Activated T-cell treated with anti-CD3 and anti-CD28 coated beads, Interleukin-2, amount 50 U/mL, for 4 hours (primary cell): ENCODE results near the gene CHAF1A. TPM values are rescaled to one million over a fixed set of nuclear protein-coding genes. Genes with fewer than 3 reads are reported as not detected.
A peak's percentile ranks its signal among the peaks of the same experiment; 100 is the strongest.

Experiments
- ATAC-seq, 2 donors: fragments of 200-7000 bp; cut with Tn5 transposase; one replicate each; pipeline ENCODE4 v1.10.0; 2021
- DNase-seq: peaks from one replicate; pipeline ENCODE4 v3.0.0-alpha.2; 2020
- H3K27me3 Mint-ChIP-seq: one replicate; pipeline ENCODE4 v1.8.0; 2021; ENCODE audit warnings: low read depth, mixed read lengths
- H3K36me3 Mint-ChIP-seq: one replicate; pipeline ENCODE4 v1.8.0; 2022; ENCODE audit warnings: mixed read lengths; ENCODE audit not compliant: insufficient read depth
- H3K4me1 Mint-ChIP-seq: one replicate; pipeline ENCODE4 v1.8.0; 2021; ENCODE audit warnings: low read depth, mixed read lengths
- H3K4me3 Mint-ChIP-seq: one replicate; pipeline ENCODE4 v1.8.0; 2021; ENCODE audit warnings: mild to moderate bottlenecking, moderate library complexity, mixed read lengths
- H3K9me3 Mint-ChIP-seq: one replicate; pipeline ENCODE4 v1.8.0; 2021; ENCODE audit warnings: mixed read lengths
- total RNA-seq, 3 donors: library from RNA; stranded (reverse); gene quantifications; one replicate each; pipeline ENCODE4 v1.2.1, GENCODE V29; 2021

CHAF1A gene
- total RNA-seq, 3 donors from 2014 or later: 59.1 to 81.0 (median 64.3) TPM

DNA sequence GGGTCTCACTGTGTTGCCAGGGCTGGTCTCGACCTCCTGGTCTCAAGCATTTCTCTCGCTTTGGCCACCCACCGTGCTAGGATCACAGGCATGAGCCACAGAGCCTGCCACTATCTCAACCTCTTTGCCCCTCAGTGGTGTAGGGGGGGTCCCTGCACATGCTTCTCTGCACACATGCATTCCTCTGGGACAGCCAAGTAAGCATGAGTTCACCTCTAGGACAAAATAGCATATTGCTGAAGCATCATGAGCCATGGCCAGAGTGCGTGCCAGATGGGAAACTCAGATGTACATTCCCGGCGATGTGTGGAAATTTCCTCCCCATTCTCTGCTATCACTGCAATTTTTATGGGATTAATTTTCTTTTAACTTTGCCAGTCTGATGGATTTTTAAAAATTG is 23.1 kb downstream of the CHAF1A start:
- H3K4me3 Mint-ChIP-seq: no peak overlapping the region
- DNase-seq (no peak), ATAC-seq (no peak)
- no peaks in the 10 kb centered on the region for H3K27me3 Mint-ChIP-seq
- H3K4me1 Mint-ChIP-seq: no peaks in the 10 kb centered on the region
- H3K36me3 Mint-ChIP-seq: peaks cover 31% of the 10 kb centered on the region
- no peaks in the 10 kb centered on the region for H3K9me3 Mint-ChIP-seq

DNA sequence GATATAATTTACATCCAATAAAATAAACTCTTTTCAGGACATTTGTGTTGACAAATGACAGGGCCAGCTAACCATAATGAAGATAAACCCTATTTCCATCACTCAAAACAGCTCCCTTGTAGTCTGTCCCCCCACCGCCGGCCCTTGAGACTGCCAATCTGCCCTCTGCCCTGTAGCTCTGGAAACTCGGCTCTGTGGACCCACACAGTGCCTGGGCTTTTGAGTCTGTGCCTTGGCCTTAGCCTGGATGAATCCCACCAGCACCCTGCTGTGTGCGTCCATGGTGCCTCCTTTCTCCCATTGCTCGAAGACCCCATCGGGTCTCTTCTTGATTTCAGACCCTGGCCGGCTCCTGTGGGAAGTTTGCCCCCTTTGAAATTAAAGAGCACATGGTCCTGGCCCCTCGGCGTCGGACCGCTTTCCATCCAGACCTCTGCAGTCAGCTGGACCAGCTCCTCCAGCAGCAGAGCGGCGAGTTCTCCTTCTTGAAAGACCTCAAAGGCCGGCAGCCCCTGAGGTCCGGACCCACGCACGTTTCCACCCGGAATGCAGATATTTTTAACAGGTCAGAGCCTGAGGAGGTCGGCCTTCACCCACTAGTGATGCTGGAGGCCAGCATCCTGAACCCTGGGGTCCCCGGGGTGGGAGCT is 26.0 kb downstream of the CHAF1A start:
- H3K4me1 Mint-ChIP-seq: no peaks in the 10 kb centered on the region
- no peaks in the 10 kb centered on the region for H3K27me3 Mint-ChIP-seq
- ATAC-seq (no peak), DNase-seq (no peak)
- H3K9me3 Mint-ChIP-seq: no peaks in the 10 kb centered on the region
- H3K4me3 Mint-ChIP-seq: no peak overlapping the region
- peaks cover 33% of the 10 kb centered on the region for H3K36me3 Mint-ChIP-seq

DNA sequence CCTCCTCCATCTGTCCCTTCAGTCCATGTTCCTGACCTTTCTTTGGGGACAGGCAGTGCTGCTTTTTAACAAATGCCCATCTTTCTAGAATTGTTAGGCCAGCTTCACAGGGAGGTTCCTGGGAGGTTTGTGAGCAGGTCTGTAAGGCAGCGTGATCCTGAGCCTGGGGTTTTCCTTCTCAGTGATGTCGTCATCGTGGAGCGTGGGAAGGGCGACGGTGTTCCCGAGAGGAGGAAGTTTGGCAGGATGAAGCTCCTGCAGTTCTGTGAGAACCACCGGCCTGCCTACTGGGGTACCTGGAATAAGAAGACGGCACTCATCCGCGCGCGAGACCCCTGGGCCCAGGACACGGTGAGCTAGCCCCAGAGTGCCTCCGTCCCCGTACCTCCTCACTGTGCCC is 26.8 kb downstream of the CHAF1A start:
- Mint-ChIP-seq H3K36me3 (peaks cover 29% of the 10 kb centered on the region), H3K27me3 (no peaks in the 10 kb centered on the region), H3K4me3 (no peak overlapping the region), H3K4me1 (no peaks in the 10 kb centered on the region), H3K9me3 (no peaks in the 10 kb centered on the region)
- DNase-seq (no peak), ATAC-seq (no peak)

DNA sequence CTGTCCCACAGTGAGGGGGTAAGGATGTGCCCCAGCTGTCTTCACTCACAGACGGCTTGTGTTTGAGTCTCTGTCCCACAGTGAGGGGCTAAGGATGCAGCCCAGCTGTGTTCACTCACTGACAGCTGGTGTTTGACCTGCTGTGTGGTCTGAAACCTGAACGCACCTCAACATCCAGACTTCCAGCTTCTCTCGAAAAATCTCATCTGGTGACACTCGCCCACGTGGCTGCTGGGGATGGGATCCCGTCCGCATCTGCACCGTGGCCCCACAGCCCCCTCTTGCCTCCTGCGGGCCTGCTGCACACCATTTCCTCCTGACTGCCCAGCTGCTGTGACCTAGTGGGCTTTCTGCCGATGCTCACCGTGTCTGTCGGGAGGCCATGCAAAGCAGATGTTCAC is 27.3 kb downstream of the CHAF1A start:
- DNase-seq (no peak), ATAC-seq (no peak)
- H3K4me1 Mint-ChIP-seq: no peaks in the 10 kb centered on the region
- no peaks in the 10 kb centered on the region for H3K27me3 Mint-ChIP-seq
- H3K4me3 Mint-ChIP-seq: no peak overlapping the region
- H3K9me3 Mint-ChIP-seq: no peaks in the 10 kb centered on the region
- H3K36me3 Mint-ChIP-seq: peaks cover 33% of the 10 kb centered on the region

DNA sequence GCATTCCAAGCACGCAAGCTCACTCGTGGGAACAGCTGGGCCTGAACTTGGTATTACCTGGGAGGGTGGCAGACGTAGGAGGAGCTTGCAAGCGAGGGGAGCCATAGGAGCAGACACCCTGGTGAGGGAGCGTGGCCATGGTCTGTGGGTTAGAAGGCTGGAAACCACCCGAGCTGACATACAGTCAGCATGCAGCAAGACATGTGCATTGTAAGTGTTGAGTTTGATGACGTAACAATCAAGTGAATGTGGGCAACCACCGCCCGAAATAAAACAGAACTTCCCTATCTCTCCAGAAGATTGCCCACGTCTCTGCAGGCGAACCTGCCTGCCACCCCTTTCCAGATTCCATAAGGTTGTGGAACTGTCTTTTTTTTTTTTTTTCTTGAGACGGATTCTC is 28.3 kb downstream of the CHAF1A start:
- DNase-seq: no peak
- ATAC-seq: no peak

DNA sequence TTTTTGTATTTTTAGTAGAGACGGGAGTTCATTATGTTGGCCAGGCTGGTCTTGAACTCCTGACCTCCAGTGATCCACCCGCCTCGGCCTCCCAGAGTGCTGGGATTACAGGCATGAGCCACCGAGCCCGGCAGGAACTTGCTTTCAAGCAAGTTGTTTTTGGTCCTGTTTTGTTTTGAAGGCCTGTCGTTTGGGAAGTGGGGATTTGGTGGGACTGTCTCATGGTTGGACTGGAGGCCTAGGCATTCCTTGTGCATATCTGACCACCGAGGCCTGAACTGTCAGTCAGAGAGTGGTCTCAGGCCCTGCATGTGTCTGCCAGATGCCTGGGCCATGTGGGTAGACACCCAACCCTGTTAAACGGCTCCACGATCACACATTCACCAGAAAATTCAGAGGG is 28.9 kb downstream of the CHAF1A start:
- no peak for ATAC-seq
- no peaks in the 10 kb centered on the region for H3K27me3 Mint-ChIP-seq
- no peak for DNase-seq
- no peaks in the 10 kb centered on the region for H3K9me3 Mint-ChIP-seq
- no peak overlapping the region for H3K4me3 Mint-ChIP-seq
- H3K4me1 Mint-ChIP-seq: no peaks in the 10 kb centered on the region
- peaks cover 31% of the 10 kb centered on the region for H3K36me3 Mint-ChIP-seq

More for the DNA sequence above, 28.3 kb downstream of the CHAF1A start:
- no peaks in the 10 kb centered on the region for H3K27me3 Mint-ChIP-seq
- no peak overlapping the region for H3K4me3 Mint-ChIP-seq
- peaks cover 33% of the 10 kb centered on the region for H3K36me3 Mint-ChIP-seq
- H3K4me1 Mint-ChIP-seq: no peaks in the 10 kb centered on the region
- no peaks in the 10 kb centered on the region for H3K9me3 Mint-ChIP-seq

DNA sequence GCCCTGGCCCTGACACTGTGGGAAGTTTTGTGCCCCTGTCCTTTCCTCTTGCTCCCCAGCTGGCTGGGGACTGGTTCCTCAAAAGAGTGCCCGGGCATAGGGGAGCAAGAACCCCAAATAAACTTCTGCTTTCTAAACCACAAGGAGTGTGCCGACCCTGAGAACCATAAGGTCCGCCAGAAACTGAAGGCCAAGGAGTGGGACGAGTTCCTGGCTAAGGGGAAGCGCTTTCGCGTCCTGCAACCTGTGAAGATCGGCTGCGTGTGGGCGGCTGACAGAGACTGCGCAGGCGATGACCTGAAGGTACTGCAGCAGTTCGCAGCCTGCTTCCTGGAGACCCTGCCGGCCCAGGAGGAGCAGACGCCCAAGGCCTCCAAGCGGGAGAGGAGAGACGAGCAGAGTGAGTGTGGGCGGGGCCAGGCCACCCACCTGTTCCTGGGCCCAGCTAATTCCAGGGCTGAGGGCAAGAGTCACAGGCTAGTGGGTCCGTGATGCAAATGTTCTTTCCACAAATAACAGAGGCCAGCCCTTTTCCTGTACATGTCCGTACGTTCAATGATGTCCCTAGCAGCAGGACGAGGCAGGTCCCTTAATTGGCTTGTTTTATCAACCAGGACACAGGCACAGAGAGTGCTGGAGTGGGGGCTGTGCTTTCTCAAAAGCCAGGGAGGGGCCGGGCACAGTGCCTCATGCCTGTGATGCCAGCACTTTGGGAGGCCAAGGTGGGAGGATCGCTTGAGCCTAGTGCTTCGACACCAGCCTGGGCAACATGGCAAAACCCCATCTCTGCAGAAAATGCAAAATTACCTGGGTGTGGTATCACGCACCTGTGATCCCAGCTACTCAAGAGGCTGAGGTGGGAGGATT is 29.6 kb downstream of the CHAF1A start:
- ATAC-seq: no peak

DNA sequence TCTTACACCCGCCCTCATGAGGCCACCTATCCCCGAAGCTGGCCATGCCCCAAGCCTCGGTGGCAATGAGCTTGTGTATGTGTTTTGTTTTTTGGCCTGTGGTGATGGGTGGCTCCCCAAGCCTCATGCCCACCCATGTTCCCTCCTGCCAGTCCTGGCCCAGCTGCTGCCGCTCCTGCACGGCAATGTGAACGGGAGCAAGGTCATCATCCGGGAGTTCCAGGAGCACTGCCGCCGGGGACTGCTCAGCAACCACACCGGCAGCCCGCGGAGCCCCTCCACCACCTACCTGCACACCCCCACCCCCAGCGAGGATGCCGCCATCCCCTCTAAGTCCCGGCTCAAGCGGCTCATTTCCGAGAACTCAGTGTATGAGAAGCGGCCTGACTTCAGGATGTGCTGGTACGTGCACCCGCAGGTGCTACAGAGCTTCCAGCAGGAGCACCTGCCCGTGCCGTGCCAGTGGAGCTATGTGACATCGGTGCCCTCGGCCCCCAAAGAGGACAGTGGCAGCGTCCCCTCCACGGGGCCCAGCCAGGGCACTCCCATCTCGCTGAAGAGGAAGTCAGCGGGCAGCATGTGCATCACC is 30.6 kb downstream of the CHAF1A start:
- Mint-ChIP-seq H3K36me3 (peaks cover 31% of the 10 kb centered on the region), H3K9me3 (no peaks in the 10 kb centered on the region), H3K4me3 (no peak overlapping the region), H3K4me1 (no peaks in the 10 kb centered on the region), H3K27me3 (no peaks in the 10 kb centered on the region)
- ATAC-seq (no peak), DNase-seq (no peak)

More for the DNA sequence above, 29.6 kb downstream of the CHAF1A start:
- no peaks in the 10 kb centered on the region for H3K4me1 Mint-ChIP-seq
- H3K9me3 Mint-ChIP-seq: no peaks in the 10 kb centered on the region
- no peaks in the 10 kb centered on the region for H3K27me3 Mint-ChIP-seq
- DNase-seq: no peak
- peaks cover 31% of the 10 kb centered on the region for H3K36me3 Mint-ChIP-seq
- no peak overlapping the region for H3K4me3 Mint-ChIP-seq

DNA sequence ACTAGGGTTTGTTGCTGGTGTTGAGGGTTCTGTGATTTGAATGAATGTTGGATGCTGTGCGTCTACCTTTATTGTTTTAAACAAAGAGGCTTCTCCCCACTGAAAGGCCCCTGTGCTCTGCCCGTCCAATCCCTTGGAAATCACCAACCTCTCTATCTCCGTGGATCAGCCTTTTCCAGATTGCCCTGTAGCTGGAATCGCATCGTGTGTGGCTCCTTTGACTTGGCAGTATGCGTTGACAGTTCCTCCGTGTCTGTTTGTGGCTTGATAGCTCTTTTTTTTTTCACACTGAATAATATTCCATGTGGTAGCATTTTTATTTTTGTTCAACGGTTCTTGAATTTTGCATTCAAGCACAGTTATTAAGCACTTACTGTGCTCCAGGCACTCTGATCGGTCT is 32.0 kb downstream of the CHAF1A start:
- H3K27me3 Mint-ChIP-seq: no peaks in the 10 kb centered on the region
- DNase-seq (no peak), ATAC-seq (no peak)
- H3K9me3 Mint-ChIP-seq: no peaks in the 10 kb centered on the region
- no peak overlapping the region for H3K4me3 Mint-ChIP-seq
- H3K36me3 Mint-ChIP-seq: peaks cover 21% of the 10 kb centered on the region
- H3K4me1 Mint-ChIP-seq: peaks cover 2% of the 10 kb centered on the region

DNA sequence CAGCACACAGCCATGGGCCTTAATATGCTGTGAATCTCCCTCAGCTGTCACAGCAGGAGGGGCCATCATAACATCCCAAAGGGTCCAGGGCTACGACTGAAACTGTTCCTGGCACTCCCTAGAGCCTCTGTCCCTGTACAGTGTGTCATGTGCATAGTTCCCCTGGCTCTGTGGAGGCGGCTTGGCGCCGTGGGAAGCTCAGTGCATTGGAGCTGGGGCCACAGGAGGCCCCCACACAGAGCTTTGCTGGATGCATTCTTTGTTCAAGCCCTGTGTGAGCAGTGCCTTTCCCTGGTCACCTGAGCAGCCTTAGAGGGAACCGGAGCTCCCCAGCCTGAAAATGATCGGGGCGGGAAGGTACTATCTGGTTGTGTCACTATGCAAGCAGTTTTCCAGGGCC is 33.8 kb downstream of the CHAF1A start:
- Mint-ChIP-seq H3K27me3 (no peaks in the 10 kb centered on the region), H3K4me3 (no peak overlapping the region), H3K36me3 (peaks cover 8% of the 10 kb centered on the region), H3K4me1 (peaks cover 2% of the 10 kb centered on the region), H3K9me3 (no peaks in the 10 kb centered on the region)
- DNase-seq (no peak), ATAC-seq (no peak)

DNA sequence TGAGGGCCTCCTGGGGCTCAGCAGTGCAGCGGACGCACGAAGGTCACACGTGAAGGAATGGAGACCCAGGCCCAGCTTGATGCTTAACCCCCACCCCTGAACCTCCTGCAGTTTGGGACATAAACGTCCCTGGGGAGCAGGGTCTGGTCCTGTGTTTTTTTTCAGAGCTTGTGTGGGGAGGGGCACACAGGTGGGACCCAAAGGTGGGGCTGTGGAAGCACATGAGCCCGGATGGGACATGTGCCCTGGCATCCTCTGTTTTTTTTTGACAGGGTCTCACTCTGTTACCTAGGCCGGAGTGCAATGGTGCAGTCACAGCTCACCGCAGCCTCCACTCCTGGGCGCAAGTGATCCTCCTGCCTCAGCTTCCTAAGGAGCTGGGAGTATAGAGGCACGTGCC is 34.7 kb downstream of the CHAF1A start:
- DNase-seq (no peak), ATAC-seq (no peak)
- Mint-ChIP-seq H3K36me3 (peaks cover 5% of the 10 kb centered on the region), H3K9me3 (no peaks in the 10 kb centered on the region), H3K4me1 (peaks cover 2% of the 10 kb centered on the region), H3K27me3 (no peaks in the 10 kb centered on the region), H3K4me3 (no peak overlapping the region)

DNA sequence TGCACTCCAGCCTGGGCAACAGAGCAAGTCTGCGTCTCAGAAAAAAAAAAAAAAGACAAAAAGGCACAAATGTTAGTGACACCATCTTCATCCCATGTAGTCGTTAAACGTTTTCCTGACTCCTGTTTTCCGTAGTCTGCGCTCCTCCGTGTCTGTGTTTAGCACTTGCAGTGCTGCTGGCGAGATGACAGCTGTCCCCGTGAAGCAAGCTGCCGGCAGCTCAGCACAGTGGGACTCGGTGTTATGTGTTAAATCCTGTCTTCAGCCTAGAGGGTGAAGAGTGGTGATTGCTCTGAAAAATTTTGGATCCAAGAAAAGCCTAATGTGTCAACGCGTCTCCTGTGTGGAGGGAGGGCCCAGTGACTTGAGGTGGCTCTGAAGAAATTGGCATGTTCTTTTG is 36.8 kb downstream of the CHAF1A start:
- H3K9me3 Mint-ChIP-seq: no peaks in the 10 kb centered on the region
- H3K27me3 Mint-ChIP-seq: no peaks in the 10 kb centered on the region
- no peak overlapping the region for H3K4me3 Mint-ChIP-seq
- DNase-seq (no peak), ATAC-seq (no peak)
- peaks cover 5% of the 10 kb centered on the region for H3K36me3 Mint-ChIP-seq
- H3K4me1 Mint-ChIP-seq: peaks cover 2% of the 10 kb centered on the region

DNA sequence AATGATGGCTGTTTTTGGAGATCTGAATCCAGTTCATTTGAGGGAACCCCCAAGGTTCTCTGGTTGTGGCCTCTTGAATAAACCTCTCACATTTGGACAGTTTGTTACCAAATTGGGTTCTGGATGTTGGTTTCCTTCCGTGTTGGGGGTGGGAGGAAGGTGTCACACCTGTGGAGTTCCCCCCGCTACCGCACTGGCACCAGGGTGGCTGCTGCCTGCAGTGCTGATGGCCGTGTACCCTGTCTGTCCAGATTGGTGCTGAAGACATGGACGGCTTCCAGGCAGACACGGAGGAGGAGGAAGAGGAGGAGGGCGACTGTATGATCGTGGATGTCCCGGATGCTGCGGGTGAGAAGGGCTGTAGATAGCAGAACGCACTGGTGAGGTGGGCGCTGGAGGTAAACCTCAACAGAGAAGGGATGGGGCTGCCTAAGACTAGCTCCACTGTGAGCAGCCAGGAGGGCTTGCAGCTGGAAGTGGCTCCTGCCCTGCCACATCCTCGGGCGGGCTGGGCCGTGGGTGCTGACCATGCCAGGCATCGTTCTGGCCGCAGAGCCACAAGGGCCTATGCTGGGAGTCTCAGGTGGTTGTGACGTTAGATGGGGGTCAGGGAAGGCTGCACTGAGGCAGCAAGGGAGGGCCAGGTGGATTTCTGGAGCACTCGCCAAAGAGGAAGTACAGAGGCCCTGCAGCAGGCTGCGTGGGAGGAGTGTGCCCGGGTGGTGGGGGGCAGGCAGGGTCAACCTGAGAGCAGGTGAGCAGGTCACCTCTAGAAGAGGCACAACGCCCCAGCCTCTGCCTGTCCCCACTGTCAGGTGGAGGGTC is 39.8 kb downstream of the CHAF1A start:
- DNase-seq (no peak), ATAC-seq (peak in 1 of 2 donors; percentile 23)
- Mint-ChIP-seq H3K4me3 (no peak overlapping the region), H3K36me3 (peaks cover 3% of the 10 kb centered on the region), H3K4me1 (peaks cover 2% of the 10 kb centered on the region), H3K9me3 (no peaks in the 10 kb centered on the region), H3K27me3 (no peaks in the 10 kb centered on the region)

DNA sequence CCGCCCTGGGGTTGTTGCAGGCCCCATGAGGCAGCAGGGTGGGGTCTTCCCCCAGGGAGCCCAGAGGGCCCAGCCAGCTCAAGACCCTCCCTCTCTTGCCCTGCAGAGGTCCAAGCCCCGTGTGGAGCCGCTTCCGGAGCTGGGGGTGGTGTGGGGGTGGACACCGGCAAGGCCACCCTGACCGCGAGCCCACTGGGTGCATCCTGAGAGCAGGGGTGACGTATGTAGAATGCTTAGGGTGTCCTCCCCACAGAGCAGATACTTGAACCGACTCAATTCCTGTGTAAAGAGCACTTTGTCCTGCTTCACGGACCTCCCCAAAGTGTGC is 40.3 kb downstream of the CHAF1A start:
- ATAC-seq (no peak), DNase-seq (no peak)
- H3K4me3 Mint-ChIP-seq: no peak overlapping the region
- H3K4me1 Mint-ChIP-seq: peaks cover 2% of the 10 kb centered on the region
- H3K9me3 Mint-ChIP-seq: no peaks in the 10 kb centered on the region
- H3K36me3 Mint-ChIP-seq: peaks cover 3% of the 10 kb centered on the region
- no peaks in the 10 kb centered on the region for H3K27me3 Mint-ChIP-seq
